ENCODE results near the gene EIF3D. TPM values are rescaled to one million over a fixed set of nuclear protein-coding genes. Genes with fewer than 3 reads are reported as not detected.

Gene EIF3D
- total and polyA plus RNA-seq, 2 experiments from 2014 or later, result 148 to 381 TPM

DNA sequence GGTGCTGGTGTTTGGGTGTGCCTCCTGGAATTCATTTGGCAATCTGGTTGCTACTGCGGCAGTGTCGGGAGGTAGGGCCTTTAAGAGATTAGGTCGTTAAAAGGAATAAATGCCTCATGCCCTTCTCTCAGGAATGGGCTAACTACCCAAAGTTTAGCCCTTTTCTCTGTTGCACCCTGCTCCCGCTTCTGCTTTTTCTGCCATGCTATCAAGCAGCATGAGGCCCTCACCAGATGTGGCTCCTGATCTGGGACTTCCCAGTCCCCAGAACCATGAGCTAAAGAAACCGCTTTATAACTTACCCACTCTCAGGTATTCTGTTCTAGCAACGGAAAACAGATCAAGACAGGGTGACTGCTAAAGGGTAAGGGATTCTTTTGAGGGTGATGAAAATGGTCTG, 6.3 kb downstream of the EIF3D start:
- no peak overlapping the region for H3K4me2 ChIP-seq
- H3K79me2 ChIP-seq (replicated peaks; ENCODE audit: insufficient read depth), result peaks cover 20% of the 10 kb centered on the region
- Mint-ChIP-seq H3K9me3 (no peaks in the 10 kb centered on the region), H3K27me3 (ENCODE audit: insufficient read depth, low read depth, poor library complexity) (peaks cover 6% of the 10 kb centered on the region), H3K27ac (no peak overlapping the region), H3K4me3 (no peak overlapping the region), H3K4me1 (peaks cover 3% of the 10 kb centered on the region; the same call in 2 of the 3 replicates), H3K36me3 (ENCODE audit: low read depth) (peaks cover 96% of the 10 kb centered on the region)
- no peak for DNase-seq (ENCODE audit: low spot score)
- TF ChIP-seq, protein P1, sequence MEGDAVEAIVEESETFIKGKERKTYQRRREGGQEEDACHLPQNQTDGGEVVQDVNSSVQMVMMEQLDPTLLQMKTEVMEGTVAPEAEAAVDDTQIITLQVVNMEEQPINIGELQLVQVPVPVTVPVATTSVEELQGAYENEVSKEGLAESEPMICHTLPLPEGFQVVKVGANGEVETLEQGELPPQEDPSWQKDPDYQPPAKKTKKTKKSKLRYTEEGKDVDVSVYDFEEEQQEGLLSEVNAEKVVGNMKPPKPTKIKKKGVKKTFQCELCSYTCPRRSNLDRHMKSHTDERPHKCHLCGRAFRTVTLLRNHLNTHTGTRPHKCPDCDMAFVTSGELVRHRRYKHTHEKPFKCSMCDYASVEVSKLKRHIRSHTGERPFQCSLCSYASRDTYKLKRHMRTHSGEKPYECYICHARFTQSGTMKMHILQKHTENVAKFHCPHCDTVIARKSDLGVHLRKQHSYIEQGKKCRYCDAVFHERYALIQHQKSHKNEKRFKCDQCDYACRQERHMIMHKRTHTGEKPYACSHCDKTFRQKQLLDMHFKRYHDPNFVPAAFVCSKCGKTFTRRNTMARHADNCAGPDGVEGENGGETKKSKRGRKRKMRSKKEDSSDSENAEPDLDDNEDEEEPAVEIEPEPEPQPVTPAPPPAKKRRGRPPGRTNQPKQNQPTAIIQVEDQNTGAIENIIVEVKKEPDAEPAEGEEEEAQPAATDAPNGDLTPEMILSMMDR (conservative IDR thresholded peaks at IDR 0.05; ENCODE audit: low read depth in 2 of 2), result no peak
- TF ChIP-seq NANOG (IDR thresholded peaks at IDR 0.05; ENCODE audit: borderline replicate concordance), result no peak
- TF ChIP-seq, protein P2, sequence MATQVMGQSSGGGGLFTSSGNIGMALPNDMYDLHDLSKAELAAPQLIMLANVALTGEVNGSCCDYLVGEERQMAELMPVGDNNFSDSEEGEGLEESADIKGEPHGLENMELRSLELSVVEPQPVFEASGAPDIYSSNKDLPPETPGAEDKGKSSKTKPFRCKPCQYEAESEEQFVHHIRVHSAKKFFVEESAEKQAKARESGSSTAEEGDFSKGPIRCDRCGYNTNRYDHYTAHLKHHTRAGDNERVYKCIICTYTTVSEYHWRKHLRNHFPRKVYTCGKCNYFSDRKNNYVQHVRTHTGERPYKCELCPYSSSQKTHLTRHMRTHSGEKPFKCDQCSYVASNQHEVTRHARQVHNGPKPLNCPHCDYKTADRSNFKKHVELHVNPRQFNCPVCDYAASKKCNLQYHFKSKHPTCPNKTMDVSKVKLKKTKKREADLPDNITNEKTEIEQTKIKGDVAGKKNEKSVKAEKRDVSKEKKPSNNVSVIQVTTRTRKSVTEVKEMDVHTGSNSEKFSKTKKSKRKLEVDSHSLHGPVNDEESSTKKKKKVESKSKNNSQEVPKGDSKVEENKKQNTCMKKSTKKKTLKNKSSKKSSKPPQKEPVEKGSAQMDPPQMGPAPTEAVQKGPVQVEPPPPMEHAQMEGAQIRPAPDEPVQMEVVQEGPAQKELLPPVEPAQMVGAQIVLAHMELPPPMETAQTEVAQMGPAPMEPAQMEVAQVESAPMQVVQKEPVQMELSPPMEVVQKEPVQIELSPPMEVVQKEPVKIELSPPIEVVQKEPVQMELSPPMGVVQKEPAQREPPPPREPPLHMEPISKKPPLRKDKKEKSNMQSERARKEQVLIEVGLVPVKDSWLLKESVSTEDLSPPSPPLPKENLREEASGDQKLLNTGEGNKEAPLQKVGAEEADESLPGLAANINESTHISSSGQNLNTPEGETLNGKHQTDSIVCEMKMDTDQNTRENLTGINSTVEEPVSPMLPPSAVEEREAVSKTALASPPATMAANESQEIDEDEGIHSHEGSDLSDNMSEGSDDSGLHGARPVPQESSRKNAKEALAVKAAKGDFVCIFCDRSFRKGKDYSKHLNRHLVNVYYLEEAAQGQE (IDR thresholded peaks at IDR 0.05; ENCODE audit: unreplicated experiment), result no peak
- TF ChIP-seq, protein P3, sequence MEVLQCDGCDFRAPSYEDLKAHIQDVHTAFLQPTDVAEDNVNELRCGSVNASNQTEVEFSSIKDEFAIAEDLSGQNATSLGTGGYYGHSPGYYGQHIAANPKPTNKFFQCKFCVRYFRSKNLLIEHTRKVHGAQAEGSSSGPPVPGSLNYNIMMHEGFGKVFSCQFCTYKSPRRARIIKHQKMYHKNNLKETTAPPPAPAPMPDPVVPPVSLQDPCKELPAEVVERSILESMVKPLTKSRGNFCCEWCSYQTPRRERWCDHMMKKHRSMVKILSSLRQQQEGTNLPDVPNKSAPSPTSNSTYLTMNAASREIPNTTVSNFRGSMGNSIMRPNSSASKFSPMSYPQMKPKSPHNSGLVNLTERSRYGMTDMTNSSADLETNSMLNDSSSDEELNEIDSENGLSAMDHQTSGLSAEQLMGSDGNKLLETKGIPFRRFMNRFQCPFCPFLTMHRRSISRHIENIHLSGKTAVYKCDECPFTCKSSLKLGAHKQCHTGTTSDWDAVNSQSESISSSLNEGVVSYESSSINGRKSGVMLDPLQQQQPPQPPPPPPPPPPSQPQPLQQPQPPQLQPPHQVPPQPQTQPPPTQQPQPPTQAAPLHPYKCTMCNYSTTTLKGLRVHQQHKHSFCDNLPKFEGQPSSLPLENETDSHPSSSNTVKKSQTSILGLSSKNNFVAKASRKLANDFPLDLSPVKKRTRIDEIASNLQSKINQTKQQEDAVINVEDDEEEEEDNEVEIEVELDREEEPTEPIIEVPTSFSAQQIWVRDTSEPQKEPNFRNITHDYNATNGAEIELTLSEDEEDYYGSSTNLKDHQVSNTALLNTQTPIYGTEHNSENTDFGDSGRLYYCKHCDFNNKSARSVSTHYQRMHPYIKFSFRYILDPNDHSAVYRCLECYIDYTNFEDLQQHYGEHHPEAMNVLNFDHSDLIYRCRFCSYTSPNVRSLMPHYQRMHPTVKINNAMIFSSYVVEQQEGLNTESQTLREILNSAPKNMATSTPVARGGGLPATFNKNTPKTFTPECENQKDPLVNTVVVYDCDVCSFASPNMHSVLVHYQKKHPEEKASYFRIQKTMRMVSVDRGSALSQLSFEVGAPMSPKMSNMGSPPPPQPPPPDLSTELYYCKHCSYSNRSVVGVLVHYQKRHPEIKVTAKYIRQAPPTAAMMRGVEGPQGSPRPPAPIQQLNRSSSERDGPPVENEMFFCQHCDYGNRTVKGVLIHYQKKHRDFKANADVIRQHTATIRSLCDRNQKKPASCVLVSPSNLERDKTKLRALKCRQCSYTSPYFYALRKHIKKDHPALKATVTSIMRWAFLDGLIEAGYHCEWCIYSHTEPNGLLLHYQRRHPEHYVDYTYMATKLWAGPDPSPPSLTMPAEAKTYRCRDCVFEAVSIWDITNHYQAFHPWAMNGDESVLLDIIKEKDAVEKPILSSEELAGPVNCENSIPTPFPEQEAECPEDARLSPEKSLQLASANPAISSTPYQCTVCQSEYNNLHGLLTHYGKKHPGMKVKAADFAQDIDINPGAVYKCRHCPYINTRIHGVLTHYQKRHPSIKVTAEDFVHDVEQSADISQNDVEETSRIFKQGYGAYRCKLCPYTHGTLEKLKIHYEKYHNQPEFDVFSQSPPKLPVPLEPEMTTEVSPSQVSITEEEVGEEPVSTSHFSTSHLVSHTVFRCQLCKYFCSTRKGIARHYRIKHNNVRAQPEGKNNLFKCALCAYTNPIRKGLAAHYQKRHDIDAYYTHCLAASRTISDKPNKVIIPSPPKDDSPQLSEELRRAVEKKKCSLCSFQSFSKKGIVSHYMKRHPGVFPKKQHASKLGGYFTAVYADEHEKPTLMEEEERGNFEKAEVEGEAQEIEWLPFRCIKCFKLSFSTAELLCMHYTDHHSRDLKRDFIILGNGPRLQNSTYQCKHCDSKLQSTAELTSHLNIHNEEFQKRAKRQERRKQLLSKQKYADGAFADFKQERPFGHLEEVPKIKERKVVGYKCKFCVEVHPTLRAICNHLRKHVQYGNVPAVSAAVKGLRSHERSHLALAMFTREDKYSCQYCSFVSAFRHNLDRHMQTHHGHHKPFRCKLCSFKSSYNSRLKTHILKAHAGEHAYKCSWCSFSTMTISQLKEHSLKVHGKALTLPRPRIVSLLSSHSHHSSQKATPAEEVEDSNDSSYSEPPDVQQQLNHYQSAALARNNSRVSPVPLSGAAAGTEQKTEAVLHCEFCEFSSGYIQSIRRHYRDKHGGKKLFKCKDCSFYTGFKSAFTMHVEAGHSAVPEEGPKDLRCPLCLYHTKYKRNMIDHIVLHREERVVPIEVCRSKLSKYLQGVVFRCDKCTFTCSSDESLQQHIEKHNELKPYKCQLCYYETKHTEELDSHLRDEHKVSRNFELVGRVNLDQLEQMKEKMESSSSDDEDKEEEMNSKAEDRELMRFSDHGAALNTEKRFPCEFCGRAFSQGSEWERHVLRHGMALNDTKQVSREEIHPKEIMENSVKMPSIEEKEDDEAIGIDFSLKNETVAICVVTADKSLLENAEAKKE (CRISPR knock-in tag; IDR thresholded peaks at IDR 0.05), result no peak
- no peak for TF ChIP-seq STAT1 (IDR thresholded peaks at IDR 0.05; ENCODE audit: unreplicated experiment)
- TF ChIP-seq POLR2AphosphoS5 (IDR thresholded peaks at IDR 0.05; ENCODE audit: low read depth), result no peak
- TF ChIP-seq ZNF114 (CRISPR knock-in tag; IDR thresholded peaks at IDR 0.05), result no peak
- TF ChIP-seq EZH2 (IDR thresholded peaks at IDR 0.05; ENCODE audit: low read depth, unreplicated experiment), result no peak
- TF ChIP-seq JUNB (IDR thresholded peaks at IDR 0.05; ENCODE audit: unreplicated experiment), result no peak
- H3K4me1 ChIP-seq (ENCODE audit: insufficient read depth), result no peaks in the 10 kb centered on the region
- H4K20me1 ChIP-seq (replicated peaks; ENCODE audit: insufficient read depth), result peaks cover 15% of the 10 kb centered on the region
- no peak overlapping the region for H2AFZ ChIP-seq
- H3K27me3 ChIP-seq (ENCODE audit: insufficient read depth), result no peaks in the 10 kb centered on the region
- no peak overlapping the region for H3K4me3 ChIP-seq
- H3K27ac ChIP-seq (ENCODE audit: low read depth), result no peak overlapping the region
- H3K36me3 ChIP-seq (ENCODE audit: insufficient read depth), result peaks cover 93% of the 10 kb centered on the region
- no peak for ATAC-seq
- peaks cover 26% of the 10 kb centered on the region for H3F3A ChIP-seq (replicated peaks; ENCODE audit: low read depth)
- H3K9me2 ChIP-seq (ENCODE audit: insufficient read depth), result no peaks in the 10 kb centered on the region

All from GM23338 (cell line).